Fibroblast of peridontal ligament (primary cell): ENCODE results near the gene WDR5.
"Not testable (repeated sequence)": the region's sequence is repeated elsewhere in the genome, so short reads cannot be mapped to it uniquely, and the experiment has no call there.

Experiments used
- DNase-seq: peaks from one replicate; pipeline ENCODE4 v3.0.0-alpha.2; 2010; ENCODE audit errors: extremely low read depth

WDR5 gene

DNA sequence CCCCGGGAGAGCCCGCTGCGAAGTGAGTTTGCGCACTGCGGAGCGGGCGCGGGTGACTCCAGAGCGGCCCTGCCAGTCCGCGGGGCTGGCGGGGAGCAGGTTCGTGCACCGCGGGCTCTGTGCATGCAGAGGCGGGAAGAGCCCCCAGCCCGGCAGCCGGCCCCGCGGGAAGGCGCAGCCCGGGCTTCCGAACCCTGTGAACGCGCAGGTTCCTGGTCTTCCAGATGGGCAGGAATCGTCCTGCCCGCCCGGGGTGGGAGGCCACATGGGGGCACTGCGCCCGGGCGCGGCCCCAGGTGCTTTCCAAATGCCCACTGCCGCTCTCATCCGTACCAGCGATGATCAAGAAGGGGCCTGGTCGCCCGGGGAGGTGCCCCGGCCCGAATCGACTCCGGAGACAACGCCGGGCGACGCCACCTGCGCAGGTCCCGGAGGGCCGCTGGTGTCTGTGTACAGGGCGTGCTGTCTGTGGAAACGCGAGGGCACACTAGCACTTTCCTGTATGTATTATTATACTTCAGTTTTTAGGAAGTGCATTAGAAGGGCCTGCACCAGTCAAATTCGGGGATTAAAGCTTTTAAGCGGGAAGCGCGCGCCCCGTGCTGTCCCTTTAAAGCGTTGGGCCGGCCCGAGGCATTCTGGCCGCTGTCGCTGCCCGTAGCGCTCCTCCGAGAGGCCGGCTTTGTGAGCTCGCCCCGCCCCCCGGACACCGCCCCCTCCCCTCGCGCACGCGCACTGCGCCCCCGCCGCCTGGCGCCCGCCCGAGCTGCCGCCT is at the start of gene WDR5:
WDR5 (plus strand) TSS at position 740 of the 775 bp plus-strand sequence. CDS start 3,796 bp downstream, outside the sequence.
- peak; percentile 85 for DNase-seq

DNA sequence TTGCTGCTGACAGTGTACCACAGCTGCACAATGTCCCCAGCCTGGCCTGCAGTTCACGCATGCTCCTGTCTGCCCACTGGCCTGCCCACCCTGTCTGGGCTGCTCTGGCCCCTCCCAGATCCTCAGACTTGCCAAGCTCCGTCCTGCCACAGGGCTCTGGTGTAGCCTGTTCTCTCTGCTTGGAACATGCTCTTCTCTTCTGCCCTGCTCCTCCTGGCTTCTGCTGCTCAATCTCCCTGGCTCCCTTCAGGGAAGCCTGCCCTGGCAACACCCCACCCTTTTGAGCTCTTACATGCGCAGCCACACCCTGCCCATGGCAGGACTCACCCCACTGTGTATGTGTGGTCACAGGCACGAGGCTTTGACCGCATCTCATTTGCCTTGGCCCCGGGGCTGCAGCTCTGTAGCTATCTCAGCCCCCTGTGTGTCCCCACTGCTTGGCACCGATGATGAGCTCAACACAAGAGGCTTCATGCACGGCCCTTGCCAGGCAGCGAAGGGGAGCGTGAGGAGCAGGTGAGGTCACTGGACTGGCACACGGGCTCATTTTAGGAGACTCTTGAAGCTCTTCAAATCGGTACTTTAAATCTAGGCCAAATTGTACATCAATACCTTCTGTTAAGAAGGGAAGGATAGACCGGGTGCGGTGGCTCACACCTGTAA is 47.7 kb upstream of the WDR5 start:
- DNase-seq: no peak

DNA sequence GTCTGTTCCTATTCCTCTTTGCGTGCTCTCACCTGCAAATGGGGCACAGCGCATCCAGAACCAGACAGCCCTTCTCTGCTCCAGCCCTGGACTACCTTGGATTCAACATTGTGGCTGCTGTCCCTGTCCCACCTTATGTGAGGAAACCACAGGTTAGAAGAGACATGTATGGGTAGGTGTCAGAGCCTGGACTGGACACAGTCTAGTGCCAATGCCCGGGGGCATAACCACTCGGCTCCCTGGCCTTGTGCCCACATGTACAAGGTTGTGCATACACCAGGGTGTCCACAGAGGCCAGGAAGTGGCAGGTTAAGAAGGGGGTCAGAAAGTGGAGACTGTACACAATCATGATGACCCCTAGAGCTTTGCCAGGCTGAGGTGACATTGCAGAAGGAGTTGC is 45.9 kb upstream of the WDR5 start:
- DNase-seq: no peak

DNA sequence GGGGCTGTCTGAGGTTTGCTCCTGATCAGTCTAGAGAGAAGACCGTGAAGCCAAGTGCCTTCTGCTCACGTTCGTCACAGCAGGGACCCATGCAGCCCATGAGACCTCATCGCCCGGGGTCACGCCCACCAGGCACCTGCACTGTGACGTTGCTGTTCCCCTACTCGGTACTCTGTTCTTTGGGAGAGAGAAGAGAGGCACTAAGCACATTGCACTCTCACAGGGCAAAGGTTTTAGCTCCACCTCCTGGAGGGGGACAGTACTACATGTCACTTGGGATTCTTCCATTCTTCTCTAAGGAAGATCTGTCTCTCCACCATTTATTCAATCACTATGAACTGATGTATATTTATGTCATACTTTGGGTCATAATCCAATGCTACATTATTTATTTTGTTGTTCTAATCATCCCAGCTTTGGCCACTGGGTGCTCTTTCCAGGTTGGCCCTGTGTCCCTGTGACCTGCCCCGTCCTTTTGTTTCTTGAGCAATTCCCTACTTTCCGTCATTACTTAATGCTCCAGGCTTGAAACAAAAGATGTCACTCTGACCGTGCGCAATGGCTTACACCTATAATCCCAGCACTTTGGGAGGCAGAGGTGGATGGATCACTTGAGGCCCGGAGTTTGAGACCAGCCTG is 36.6 kb upstream of the WDR5 start:
- DNase-seq: peak; percentile 33

DNA sequence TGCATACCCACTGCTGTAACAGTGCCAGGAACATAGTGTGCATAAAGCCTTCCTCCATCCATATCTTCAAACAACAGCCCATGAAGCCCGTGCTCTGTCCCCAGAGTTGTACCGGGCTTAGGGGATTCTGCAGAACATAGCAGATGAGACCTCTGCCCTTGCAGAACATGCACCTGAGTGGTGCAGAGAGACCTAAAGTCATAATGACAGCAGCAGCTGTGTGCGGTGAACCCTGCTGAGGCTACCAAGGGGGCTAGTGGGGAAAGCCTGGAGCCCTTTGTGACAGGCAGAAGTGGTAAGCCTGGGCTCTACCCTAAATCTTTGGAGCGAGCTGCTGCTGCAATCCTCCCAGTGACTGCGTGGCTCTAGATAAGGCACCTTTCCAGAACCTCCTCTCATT is 35.8 kb upstream of the WDR5 start:
- no peak for DNase-seq

DNA sequence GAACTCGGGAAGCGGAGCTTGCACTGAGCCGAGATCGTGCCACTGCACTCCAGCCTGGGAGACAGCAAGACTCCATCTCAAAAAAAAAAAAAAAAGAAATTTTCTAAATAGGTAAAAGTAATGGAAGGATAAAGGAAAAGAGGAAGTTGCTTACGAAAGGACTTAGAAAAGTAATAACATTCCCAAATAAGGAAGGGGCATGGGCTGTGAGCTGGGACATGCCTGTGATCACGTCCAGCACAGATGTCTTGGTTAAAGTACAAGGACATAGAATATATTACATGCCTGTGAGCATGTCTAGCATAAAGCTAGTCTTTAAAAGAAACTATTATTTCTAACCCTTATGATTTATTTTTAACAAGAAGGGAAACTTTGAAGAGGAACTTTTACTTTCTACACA is 34.7 kb upstream of the WDR5 start:
- DNase-seq: not testable (repeated sequence)

DNA sequence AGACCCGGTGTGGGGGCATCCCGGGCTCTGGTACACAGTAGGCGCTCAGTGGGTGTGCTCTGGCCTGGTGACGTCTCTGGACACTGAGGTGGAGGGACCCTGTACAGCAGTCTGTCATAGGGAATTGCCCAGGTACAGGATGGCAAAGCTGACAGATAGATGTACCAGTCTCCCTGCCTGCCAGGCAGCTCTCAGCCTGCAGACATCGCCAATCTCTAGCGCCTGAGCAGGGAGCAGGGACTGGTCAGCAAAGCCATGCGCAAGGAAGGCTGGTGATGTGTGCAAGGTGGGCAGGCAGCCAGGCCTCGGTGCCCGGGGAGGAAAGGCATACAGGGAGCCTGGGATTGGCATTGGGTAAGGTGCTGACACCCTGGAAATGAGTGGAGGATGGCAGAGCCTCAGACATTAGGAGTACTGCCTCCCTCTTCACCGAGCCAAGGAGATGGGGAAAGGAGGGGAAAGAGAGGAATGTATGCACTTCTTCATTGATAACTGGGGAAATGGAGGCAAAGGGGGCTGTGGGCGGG is 34.2 kb upstream of the WDR5 start:
- DNase-seq: no peak

DNA sequence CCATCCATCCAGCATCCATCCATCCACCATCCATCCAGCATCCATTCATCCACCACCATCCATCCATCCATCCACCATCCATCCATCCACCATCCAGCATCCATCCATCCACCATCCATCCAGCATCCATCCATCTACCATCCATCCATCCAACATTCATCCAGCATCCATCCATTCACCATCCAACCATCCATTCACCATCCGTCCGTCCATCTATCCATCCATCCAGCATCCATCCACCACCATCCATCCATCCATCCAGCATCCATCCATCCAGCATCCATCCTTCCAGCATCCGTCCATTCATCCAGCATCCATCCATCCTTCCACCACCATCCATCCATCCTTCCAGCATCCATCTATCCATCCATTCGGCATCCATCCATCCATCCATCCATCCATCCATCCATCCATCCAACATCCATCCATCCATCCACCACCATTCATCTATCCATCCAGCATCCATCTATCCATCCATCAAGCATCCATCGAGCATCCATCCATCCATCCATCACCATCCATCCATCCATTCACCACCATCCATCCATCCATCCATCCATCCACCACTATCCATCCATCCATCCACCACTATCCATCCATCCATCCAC is 32.4 kb upstream of the WDR5 start:
- no peak for DNase-seq

DNA sequence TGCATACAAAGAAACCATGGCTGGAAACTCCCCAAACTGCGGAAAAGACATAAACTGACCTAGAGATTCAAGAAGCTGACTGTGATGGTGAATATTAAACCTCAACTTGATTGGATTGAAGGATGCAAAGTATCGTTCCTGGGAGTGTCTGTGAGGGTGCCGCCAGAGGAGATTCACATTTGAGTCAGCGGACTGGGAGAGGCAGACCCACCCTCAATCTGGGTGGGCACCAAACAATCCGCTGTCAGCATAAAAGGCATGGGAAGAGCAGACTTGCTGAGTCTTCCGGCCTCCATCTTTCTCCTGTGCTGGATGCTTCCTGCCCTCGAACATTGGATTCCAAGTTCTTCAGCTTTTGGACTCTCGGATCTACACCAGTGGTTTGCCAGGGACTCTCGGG is 24.8 kb upstream of the WDR5 start:
- no peak for DNase-seq

DNA sequence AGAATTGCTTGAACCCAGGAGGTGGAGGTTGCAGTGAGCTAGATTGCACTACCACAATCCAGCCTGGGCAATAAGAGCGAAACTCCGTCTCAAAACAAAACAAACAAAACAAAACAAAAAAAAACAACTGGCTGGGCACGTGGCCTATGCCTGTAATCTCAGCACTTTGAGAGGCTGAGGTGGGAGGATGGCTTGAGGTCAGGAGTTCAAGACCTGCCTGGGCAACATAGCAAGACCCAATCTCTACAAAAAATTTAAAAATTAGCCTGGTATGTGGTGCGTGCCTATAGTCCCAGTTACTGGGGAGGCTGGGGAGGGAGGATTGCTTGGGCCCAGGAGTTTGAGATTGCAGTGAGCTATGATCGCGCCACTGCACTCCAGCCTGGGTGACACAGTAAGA is 23.3 kb upstream of the WDR5 start:
- DNase-seq: no peak

DNA sequence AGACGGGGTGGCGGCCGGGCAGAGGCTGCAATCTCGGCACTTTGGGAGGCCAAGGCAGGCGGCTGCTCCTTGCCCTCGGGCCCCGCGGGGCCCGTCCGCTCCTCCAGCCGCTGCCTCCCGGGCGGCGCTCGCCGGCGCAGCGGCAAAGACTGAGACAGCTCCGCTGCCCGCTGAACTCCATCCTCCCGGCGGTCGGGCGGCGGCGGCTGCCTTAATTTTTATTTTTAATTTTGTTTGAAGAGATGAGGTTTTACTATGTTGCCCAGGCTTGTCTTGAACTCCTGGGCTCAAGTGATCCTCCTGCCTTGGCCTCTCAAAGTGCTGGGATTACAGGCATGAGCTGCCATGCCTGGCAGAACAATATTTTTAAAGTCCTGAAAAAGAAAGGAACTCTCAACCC is 16.9 kb upstream of the WDR5 start:
- DNase-seq: not testable (repeated sequence)

DNA sequence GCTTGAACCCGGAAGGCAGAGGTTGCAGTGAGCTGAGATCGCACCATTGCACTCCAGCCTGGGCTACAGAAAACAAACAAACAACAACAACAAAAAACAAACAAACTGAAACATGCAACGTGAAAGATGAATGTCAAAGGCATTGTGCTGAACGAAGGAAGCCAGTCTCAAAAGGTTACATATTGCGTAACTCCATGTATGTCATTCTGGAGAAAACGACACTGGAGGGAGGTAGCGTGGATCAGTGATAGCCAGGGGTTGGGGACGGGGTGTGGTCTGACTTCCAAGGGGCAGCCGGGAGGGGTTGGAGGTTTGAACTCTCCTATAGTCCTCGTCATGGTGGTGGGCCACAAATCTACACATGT is 12.1 kb upstream of the WDR5 start:
- no peak for DNase-seq

DNA sequence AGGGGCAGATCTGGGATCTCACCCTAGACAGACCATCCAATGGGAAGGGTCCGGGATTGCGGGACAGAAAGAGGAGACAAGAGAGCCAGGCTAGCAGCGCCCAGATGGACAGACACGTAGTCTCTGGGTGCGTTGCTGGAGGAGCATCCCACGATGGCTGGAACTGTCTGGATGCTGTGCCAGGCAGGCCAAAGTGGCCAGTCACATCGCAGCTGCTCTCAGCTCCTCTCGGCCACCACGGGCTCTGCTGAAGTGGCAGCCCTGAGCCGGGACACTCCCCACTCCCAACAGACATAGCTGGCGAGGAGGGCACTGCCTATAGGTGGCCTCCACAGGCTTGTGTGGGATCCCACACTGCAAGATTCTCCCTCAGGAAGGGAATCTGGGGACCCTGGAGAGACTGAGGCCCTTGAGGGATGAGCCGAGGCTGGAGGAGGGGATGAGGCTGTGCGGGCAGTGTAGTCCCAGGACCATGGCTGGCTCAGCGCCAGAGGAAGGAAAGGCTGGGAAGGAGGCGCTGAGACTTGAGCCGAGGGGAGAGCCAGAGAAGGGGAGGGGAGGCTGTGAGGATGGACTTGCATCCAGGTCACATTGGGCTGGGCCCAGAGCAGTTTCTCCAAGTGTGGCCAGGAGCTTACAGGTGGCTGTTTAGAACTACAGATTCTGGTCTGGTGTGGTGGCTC is 10.3 kb upstream of the WDR5 start:
- no peak for DNase-seq

DNA sequence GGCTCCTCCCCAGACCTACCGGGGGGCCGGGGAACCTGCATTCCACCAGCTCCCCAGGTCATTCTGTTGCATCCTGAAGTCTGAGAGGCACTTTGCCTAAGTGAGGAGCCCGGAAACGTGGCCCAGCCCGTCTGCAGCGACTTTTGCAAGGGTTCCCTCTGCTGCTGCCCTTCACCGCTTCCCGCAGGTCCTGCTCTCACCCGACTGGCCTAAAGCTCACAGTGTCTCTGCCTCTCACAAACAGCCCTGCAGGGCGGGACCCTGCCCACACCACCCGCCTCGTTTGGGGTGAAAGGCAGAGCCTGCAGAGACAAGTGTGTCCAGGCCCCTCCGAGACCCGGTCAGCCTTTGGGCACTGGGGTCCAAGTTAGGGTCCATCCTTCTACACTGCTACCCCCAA is 9.5 kb upstream of the WDR5 start:
- no peak for DNase-seq

DNA sequence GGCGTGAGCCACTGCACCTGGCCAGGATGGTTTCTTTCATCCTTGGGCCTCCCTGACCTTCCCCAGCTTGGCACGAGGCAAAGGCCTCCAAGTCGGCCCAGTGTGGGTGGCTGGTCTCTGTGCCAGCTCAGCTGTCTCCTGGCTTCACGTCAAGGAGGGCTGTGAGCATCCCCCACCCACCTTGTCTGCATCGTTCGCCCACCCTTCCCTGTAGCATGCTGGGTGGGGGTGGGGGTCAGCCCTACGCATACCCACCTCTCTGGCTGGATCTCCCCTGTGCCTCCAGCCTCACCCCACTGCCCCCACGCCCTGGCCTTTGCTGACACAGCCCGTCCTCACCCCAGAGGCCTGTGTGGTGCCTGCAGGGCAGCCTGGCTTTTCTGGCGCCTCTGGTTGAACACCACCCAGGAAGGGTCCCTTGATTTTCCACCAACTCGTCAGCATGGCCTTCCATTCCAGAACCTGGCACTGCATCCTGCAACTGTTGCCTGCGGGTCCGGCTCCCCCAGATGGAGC is 8.8 kb upstream of the WDR5 start:
- DNase-seq: no peak

DNA sequence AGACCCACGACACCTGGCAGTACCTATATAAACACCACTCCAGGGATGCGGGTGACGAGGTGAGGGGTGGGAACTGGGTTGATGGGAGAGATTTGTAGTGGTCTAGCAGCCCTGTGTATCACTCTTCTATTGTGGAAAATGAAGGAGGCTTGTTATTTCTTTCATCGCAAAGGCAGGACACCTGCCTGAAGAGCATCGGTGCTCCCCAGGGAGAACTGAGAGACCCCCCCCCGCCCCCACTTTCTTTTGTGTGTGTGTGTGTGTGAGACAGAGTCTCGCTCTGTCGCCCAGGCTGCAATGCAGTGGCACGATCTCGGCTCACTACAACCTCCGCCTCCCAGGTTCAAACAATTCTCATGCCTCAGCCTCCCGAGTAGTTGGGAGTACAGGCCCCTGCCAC is 8.3 kb upstream of the WDR5 start:
- no peak for DNase-seq

DNA sequence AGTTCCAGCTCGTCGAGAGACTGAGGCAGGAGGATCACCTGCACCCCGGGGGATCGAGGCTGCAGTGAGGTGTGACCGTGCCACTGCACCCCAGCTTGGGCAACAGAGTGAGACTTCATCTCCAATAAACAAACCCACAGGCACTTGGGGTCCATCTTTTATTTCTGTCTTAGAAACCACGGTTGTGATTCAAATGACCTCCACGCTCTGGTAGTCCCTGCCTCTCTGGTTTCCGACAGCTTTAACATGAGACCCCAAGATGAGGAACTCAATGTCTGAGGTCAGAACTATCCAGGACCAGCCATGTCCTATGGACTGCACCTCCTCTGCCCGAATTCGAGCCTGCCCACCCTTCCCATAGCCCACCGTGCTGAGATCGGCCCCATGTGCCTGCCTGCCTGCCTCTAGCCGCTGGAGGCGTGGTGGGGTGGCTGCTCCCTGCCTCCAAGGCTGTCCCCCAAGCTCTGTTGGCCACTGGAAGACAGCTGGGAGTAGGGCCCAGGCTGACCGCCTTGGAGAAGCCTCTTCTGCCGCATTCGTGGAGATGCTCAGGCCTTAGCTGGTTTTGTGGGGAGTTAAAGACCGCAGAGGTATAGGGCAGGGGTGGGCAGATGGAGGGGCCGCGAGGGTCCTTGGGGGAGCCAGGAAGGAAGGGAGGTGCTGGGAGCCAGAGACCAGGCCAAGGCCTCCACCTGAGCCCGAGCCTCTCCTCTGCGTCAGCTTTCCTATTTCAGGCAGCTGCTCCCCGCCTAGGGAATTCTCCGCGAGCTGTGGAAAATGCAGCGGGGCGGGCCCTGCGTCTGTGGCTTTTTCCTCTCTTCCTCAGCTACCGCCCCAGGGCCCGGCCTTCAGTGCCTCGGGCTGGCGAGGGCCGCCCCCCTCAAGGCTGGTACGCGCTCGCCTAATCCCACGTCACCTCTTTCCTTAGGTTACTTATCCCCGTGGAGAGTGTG is 6.9 kb upstream of the WDR5 start:
- DNase-seq: no peak

DNA sequence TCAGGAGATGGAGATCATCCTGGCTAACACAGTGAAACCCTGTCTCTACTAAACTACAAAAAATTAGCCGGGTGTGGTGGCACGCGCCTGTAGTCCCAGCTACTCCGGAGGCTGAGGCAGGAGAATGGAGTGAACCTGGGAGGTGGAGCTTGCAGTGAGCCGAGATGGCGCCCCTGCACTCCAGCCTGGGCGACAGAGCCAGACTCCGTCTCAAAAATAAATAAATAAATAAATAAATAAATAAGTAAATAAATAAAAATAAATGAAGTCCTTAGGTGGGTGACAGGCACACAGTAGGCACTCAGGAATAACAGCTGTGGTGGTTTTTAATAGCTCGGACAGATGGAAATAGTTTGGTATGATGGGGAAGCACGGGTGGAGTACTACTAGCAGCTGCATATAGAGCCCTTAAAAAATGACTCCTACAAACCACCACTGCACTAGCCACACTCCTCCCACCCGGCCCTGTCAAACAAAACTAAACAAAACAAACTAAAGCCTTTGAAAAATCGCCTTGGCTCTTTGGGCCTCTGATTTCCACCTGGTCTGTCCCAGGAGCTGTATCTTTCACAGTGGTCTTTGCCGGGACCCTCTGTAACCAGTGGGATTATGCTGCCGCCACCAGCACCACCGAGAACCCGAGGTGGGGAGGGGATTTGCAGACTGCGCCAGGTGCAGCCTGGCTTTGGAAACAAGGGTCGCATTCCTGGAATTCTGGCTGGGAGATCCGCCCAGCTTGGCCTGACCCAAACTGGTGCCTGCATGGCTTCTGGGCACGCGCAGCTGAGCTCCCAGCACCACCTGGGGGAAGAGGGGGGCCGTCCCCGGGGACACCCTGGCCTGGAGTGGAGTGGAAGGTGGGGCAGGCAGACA is 5.1 kb upstream of the WDR5 start:
- DNase-seq: peak; percentile 30

DNA sequence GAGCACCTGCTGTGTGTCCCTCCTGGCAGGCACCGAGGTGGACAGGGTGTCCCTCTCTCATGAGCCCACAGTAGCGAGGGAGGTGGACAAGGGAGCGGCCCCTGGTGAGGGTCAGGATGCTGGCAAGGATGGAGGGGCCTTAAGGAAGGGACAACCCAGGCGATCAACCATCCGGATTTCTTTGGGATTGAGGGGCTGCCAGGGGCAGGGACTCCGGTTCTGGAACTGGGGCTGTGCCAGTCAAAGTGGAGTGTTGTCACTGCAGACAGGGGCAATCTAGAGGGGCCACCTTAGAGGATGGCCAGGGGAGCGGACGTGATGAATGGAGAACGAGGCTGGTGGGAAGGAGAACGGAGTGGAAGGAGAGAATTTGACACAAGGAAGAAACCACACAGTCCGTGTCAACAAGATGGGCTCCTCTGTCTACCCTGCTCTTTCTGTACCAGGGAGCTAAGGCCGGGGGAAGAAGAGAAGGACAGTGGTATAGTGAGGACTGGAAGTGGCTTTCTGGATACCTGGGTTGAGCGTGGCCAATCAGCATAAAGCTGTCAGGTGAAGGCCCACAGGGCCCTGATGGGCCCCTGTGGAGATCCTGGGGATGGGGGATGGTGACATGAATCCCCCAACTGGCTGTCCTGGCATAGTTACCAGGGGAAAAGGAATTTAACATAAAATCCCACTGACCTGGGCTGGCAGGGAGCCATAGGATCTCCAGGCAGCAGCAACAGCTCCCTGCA is 4.2 kb upstream of the WDR5 start:
- DNase-seq: no peak
